GM06990 (cell line): ENCODE measurements around the gene TMEM178B.

ENCODE experiments used
- DNase-seq: peaks from one replicate; pipeline ENCODE4 v3.0.0-alpha.2; 2011; ENCODE audit not compliant: insufficient read length; ENCODE audit errors: extremely low read depth
- H3K27me3 ChIP-seq: replicated peaks from 2 replicates; pipeline ENCODE4 v1.6.0; 2011; ENCODE audit warnings: low read length; ENCODE audit not compliant: control insufficient read depth, insufficient read depth
- H3K36me3 ChIP-seq: 2 replicates; pipeline ENCODE4 v1.5.1; 2011; ENCODE audit warnings: low read length; ENCODE audit not compliant: control insufficient read depth, insufficient read depth
- H3K4me3 ChIP-seq: replicated peaks from 2 replicates; pipeline ENCODE4 v1.5.1; 2011; ENCODE audit warnings: low read depth, mild to moderate bottlenecking, control low read depth, low read length
- TF ChIP-seq, protein P1 (sequence below): IDR thresholded peaks from 2 replicates; pipeline ENCODE4 v1.5.1; 2011; ENCODE audit warnings: low read length, control low read depth, mild to moderate bottlenecking, inconsistent platforms; ENCODE audit not compliant: insufficient read depth, poor library complexity, severe bottlenecking

Gene TMEM178B

GRCh38 chr7:141511676-141512396 lies 438.0 kb downstream of the TMEM178B start:
- no peak for DNase-seq
- Histone ChIP-seq H3K27me3 (peaks cover 1% of the 10 kb centered on the region), H3K4me3 (peak overlapping the region; percentile 13; the same call in 1 of the 2 replicates), H3K36me3 (no peaks in the 10 kb centered on the region)
- TF ChIP-seq, protein P1, sequence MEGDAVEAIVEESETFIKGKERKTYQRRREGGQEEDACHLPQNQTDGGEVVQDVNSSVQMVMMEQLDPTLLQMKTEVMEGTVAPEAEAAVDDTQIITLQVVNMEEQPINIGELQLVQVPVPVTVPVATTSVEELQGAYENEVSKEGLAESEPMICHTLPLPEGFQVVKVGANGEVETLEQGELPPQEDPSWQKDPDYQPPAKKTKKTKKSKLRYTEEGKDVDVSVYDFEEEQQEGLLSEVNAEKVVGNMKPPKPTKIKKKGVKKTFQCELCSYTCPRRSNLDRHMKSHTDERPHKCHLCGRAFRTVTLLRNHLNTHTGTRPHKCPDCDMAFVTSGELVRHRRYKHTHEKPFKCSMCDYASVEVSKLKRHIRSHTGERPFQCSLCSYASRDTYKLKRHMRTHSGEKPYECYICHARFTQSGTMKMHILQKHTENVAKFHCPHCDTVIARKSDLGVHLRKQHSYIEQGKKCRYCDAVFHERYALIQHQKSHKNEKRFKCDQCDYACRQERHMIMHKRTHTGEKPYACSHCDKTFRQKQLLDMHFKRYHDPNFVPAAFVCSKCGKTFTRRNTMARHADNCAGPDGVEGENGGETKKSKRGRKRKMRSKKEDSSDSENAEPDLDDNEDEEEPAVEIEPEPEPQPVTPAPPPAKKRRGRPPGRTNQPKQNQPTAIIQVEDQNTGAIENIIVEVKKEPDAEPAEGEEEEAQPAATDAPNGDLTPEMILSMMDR = no peak

DNA sequence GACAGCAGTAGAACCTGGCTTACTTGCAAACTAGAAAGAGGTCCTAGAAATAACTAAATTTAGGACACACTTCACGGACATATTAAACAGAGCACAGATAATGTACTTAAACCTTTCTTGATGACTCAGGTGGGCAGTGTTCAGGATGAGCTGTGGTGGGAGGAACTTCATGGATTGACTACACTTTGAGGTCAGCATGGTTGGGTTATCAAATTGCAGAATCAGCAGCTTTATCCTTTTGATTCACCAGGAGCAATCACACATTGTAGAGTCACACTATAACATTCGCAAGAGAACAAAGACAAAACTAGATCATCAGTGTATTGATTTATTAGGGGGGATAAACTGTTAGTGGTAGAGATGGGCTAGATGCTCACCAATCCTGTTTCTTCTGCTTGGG lies 438.7 kb downstream of the TMEM178B start:
- DNase-seq = no peak
- H3K27me3 ChIP-seq = peaks cover 1% of the 10 kb centered on the region
- TF ChIP-seq, protein P1 = no peak
- H3K36me3 ChIP-seq = no peaks in the 10 kb centered on the region
- H3K4me3 ChIP-seq = no peak overlapping the region

GRCh38 chr7:141513720-141514119 lies 439.9 kb downstream of the TMEM178B start:
- Histone ChIP-seq H3K36me3 (no peaks in the 10 kb centered on the region), H3K4me3 (no peak overlapping the region), H3K27me3 (peaks cover 1% of the 10 kb centered on the region)
- DNase-seq = no peak
- TF ChIP-seq, protein P1 = no peak

DNA sequence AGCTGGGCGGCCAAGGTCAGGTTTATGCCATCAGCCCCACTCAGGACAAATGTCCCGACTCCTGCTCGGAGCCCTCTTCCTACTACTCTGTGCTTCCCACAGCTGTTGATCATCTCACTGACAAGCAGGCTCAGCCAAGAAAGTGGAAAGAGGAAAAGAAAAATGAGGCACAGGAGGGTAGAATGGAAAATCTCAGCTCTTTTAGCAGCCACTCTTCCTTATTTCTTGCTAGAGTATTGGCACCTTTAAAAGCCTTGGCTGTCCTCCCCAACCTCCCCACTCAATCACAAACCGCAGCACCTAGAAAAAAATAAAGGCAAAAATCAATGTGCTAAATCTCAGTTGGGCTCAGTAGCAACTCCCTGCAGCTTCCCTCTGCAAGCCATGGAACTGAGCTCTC lies 442.1 kb downstream of the TMEM178B start:
- TF ChIP-seq, protein P1 = no peak
- H3K27me3 ChIP-seq = peaks cover 1% of the 10 kb centered on the region
- no peak for DNase-seq
- no peak overlapping the region for H3K4me3 ChIP-seq
- no peaks in the 10 kb centered on the region for H3K36me3 ChIP-seq

DNA sequence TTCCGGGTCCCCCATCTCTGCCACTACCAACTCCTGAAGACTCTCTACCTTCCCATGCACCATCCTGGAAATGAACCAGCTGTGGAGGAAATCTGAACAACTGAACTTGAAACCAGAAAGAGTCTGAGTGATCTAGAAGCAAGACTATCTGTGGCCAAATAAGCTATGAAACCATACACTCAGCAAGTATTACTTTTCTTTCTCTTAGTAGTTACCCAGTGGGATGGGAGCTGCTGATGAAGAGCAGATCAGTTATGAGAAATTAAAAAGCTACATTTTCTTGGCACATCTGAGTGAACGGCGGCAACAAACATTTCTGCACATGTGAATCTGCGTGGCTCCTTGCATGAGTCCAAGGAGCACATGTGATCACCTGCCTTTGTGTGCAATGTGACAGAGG lies 445.8 kb downstream of the TMEM178B start:
- TF ChIP-seq, protein P1 = no peak
- H3K36me3 ChIP-seq = no peaks in the 10 kb centered on the region
- DNase-seq = no peak
- no peaks in the 10 kb centered on the region for H3K27me3 ChIP-seq
- no peak overlapping the region for H3K4me3 ChIP-seq
